ENCODE results near the gene C1QTNF1. TPM values are rescaled to one million over a fixed set of nuclear protein-coding genes. Genes with fewer than 3 reads are reported as not detected.

C1QTNF1 gene
- total RNA-seq, 1 experiment from 2014 or later, result 18.6 TPM

DNA sequence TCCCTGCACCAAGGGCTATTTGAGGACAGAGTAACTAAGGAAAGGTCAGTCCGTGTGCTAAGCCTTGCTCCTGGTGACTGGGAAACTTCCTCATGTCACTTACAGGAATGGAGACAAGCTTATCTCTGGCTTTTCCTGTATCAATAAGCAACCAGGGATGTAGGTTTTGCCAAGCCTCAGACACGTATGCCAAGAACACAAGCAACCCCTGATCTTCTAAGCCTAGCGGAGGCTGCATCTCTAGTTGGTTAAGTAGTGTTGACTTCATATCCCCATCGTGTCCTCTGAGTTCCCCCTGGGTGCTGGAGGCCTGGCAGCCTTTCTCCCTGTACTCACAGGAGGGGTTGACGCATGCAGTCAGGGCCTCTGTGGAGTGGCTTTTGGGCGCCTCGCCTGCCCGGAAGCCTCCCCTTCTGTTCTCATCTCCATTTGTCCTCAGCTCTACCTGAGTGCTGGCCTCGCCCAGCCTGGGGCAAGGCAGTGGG, 1.4 kb upstream of the C1QTNF1 start:
- Histone ChIP-seq H3K79me2 (ENCODE audit: low read length) (no peaks in the 10 kb centered on the region), H3K9me2 (replicated peaks; ENCODE audit: low read length) (no peaks in the 10 kb centered on the region), H3K27me3 (ENCODE audit: low read length) (no peaks in the 10 kb centered on the region), H3K4me1 (ENCODE audit: insufficient read depth, low read length) (peaks cover 48% of the 10 kb centered on the region), H3K9me3 (ENCODE audit: low read length) (no peaks in the 10 kb centered on the region), H4K20me1 (ENCODE audit: low read length) (no peaks in the 10 kb centered on the region), H2AFZ (ENCODE audit: low read length) (no peak overlapping the region), H3K36me3 (ENCODE audit: low read depth, low read length) (no peaks in the 10 kb centered on the region), H3K4me3 (ENCODE audit: low read length) (no peak overlapping the region), H3K4me2 (ENCODE audit: low read length) (no peak overlapping the region), H3F3A (ENCODE audit: low read length, unreplicated experiment) (no peaks in the 10 kb centered on the region), H3K27ac (ENCODE audit: low read length) (no peak overlapping the region), H3K9ac (ENCODE audit: low read length) (no peak overlapping the region)
- CTCF ChIA-PET, result interaction anchor here (0.6 kb wide), 2 partner anchors 35 to 1441 kb away, joined by 3 read pairs; no protein-coding TSS in a partner anchor
- ATAC-seq, result no peak
- intact Hi-C loops (cut with micrococcal nuclease), result no loop called here
- TF ChIP-seq EZH2phosphoT487 (IDR thresholded peaks at IDR 0.05; ENCODE audit: borderline replicate concordance, low read length) (no peak), EZH2 (IDR thresholded peaks at IDR 0.05; ENCODE audit: low read length, unreplicated experiment) (no peak)
- TF ChIP-seq, protein P1, sequence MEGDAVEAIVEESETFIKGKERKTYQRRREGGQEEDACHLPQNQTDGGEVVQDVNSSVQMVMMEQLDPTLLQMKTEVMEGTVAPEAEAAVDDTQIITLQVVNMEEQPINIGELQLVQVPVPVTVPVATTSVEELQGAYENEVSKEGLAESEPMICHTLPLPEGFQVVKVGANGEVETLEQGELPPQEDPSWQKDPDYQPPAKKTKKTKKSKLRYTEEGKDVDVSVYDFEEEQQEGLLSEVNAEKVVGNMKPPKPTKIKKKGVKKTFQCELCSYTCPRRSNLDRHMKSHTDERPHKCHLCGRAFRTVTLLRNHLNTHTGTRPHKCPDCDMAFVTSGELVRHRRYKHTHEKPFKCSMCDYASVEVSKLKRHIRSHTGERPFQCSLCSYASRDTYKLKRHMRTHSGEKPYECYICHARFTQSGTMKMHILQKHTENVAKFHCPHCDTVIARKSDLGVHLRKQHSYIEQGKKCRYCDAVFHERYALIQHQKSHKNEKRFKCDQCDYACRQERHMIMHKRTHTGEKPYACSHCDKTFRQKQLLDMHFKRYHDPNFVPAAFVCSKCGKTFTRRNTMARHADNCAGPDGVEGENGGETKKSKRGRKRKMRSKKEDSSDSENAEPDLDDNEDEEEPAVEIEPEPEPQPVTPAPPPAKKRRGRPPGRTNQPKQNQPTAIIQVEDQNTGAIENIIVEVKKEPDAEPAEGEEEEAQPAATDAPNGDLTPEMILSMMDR (conservative IDR thresholded peaks at IDR 0.05; ENCODE audit: low read depth, low read length), result no peak
- POLR2A ChIA-PET (ENCODE audit: unreplicated experiment), result no interaction called here
- BruUV-seq (replicated peaks), result no TSS peak
- DNase-seq, result no peak

DNA sequence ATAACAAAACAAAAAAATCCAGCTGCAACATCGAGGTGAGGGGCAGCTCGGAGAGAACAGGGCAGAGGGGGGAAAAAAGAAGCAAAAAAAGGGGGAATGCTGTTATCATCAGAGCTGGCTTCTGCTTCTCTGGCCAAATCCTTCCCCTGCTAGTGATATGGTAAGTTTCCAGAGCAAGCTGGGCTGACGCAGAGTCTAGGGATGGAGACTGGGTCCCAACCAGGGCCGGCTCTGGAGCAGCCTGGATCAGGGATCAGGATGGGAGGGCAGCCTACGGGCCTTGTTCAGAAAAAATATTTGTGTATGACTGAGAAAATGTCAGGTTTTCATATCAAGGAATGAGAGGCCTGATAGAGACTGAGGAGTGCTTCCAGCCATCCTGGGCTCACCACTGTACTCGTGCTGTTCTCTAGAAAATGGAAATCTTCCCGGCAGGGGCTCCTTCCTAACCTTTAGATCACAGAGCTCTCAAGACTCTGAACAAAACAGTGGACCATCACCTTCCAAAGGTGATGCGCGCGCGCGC, 726 bp upstream of the C1QTNF1 start:
- Histone ChIP-seq H3K4me2 (ENCODE audit: low read length) (peak overlapping the region; percentile 97), H3K9ac (ENCODE audit: low read length) (no peak overlapping the region)
- no TSS peak for BruUV-seq (replicated peaks)

More for the DNA sequence above, 726 bp upstream of the C1QTNF1 start:
- Histone ChIP-seq H3K4me3 (ENCODE audit: low read length) (peak overlapping the region; percentile 80; the same call in 1 of the 2 replicates), H3K79me2 (ENCODE audit: low read length) (no peaks in the 10 kb centered on the region), H2AFZ (ENCODE audit: low read length) (no peak overlapping the region), H3K9me2 (replicated peaks; ENCODE audit: low read length) (no peaks in the 10 kb centered on the region), H3K4me1 (ENCODE audit: insufficient read depth, low read length) (peaks cover 55% of the 10 kb centered on the region), H3K27me3 (ENCODE audit: low read length) (no peaks in the 10 kb centered on the region), H4K20me1 (ENCODE audit: low read length) (no peaks in the 10 kb centered on the region), H3K9me3 (ENCODE audit: low read length) (no peaks in the 10 kb centered on the region), H3K36me3 (ENCODE audit: low read depth, low read length) (no peaks in the 10 kb centered on the region), H3K27ac (ENCODE audit: low read length) (no peak overlapping the region), H3F3A (ENCODE audit: low read length, unreplicated experiment) (no peaks in the 10 kb centered on the region)
- ChIA-PET CTCF (no interaction called here), POLR2A (ENCODE audit: unreplicated experiment) (interaction anchor here (0.6 kb wide), 1 partner anchor 28 kb away, joined by 6 read pairs; no protein-coding TSS in a partner anchor)
- ATAC-seq, result no peak
- TF ChIP-seq EZH2 (IDR thresholded peaks at IDR 0.05; ENCODE audit: low read length, unreplicated experiment) (no peak), EZH2phosphoT487 (IDR thresholded peaks at IDR 0.05; ENCODE audit: borderline replicate concordance, low read length) (no peak)
- TF ChIP-seq, protein P1 (conservative IDR thresholded peaks at IDR 0.05; ENCODE audit: low read depth, low read length), result no peak
- intact Hi-C loops (cut with micrococcal nuclease), result no loop called here
- DNase-seq, result no peak

All from PC-3 (cell line).